ENCODE measurements around the gene ICAM1.

DNA sequence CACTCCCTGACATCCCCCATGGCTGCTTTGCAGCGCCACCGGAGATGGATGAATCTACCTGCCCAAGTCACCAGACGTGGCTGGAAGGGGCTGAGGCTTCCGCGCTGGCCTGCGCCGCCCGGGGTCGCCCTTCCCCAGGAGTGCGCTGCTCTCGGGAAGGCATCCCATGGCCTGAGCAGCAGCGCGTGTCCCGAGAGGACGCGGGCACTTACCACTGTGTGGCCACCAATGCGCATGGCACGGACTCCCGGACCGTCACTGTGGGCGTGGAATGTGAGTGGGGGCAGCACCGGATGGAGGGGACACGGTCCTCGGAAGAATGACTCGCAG is 23.4 kb downstream of the ICAM1 start:
- TF ChIP-seq TAF1 (IDR thresholded peaks at IDR 0.05; ENCODE audit: borderline replicate concordance, insufficient read depth, low read length) (no peak), POLR2AphosphoS5 (IDR thresholded peaks at IDR 0.05; ENCODE audit: low read depth, low read length) (no peak)
- TF ChIP-seq, protein P1, sequence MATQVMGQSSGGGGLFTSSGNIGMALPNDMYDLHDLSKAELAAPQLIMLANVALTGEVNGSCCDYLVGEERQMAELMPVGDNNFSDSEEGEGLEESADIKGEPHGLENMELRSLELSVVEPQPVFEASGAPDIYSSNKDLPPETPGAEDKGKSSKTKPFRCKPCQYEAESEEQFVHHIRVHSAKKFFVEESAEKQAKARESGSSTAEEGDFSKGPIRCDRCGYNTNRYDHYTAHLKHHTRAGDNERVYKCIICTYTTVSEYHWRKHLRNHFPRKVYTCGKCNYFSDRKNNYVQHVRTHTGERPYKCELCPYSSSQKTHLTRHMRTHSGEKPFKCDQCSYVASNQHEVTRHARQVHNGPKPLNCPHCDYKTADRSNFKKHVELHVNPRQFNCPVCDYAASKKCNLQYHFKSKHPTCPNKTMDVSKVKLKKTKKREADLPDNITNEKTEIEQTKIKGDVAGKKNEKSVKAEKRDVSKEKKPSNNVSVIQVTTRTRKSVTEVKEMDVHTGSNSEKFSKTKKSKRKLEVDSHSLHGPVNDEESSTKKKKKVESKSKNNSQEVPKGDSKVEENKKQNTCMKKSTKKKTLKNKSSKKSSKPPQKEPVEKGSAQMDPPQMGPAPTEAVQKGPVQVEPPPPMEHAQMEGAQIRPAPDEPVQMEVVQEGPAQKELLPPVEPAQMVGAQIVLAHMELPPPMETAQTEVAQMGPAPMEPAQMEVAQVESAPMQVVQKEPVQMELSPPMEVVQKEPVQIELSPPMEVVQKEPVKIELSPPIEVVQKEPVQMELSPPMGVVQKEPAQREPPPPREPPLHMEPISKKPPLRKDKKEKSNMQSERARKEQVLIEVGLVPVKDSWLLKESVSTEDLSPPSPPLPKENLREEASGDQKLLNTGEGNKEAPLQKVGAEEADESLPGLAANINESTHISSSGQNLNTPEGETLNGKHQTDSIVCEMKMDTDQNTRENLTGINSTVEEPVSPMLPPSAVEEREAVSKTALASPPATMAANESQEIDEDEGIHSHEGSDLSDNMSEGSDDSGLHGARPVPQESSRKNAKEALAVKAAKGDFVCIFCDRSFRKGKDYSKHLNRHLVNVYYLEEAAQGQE (IDR thresholded peaks at IDR 0.05; ENCODE audit: insufficient read depth in 1 of 2, low read depth in 2 of 2, low read length in 2 of 2) = no peak

Measured in PFSK-1 (cell line).